Measurements from ENCODE around the gene RSRC1. TPM values are rescaled to one million over a fixed set of nuclear protein-coding genes. Genes with fewer than 3 reads are reported as not detected.

RSRC1 gene
- total RNA-seq, 1 experiment from 2014 or later, result 60.3 TPM

GRCh38 chr3:158532099-158532734 is 422.3 kb downstream of the RSRC1 start:
- Histone ChIP-seq H2AFZ (no peak overlapping the region), H3K4me3 (no peak overlapping the region), H3K36me3 (ENCODE audit: low read depth) (no peaks in the 10 kb centered on the region), H3F3A (ENCODE audit: insufficient read depth, low read depth) (no peaks in the 10 kb centered on the region), H3K9me3 (ENCODE audit: insufficient read depth, low read depth) (no peaks in the 10 kb centered on the region), H3K27me3 (ENCODE audit: insufficient read depth, low read depth) (no peaks in the 10 kb centered on the region), H3K79me2 (ENCODE audit: low read depth) (no peaks in the 10 kb centered on the region), H3K27ac (no peak overlapping the region), H3K9me2 (ENCODE audit: insufficient read depth) (no peaks in the 10 kb centered on the region), H4K20me1 (ENCODE audit: insufficient read depth) (0 out of 2 replicates have a peak, but pooled peaks cover 4% of the 10 kb centered on the region), H3K4me2 (no peak overlapping the region), H3K4me1 (replicated peaks; ENCODE audit: insufficient read depth) (no peaks in the 10 kb centered on the region)
- TF ChIP-seq CTCF (conservative IDR thresholded peaks at IDR 0.05), result peak; percentile 85
- TF ChIP-seq EZH2 (IDR thresholded peaks at IDR 0.05; ENCODE audit: low read depth), result no peak
- no TSS peak for BruUV-seq (replicated peaks)
- POLR2A ChIA-PET (ENCODE audit: unreplicated experiment), result no interaction called here
- CTCF ChIA-PET, result interaction anchor here (1.0 kb wide), 3 partner anchors 926 to 999 kb away, joined by 3 to 7 read pairs (median 4); no protein-coding TSS in a partner anchor
- peak; percentile 14 to 36 for DNase-seq
- intact Hi-C loops (cut with micrococcal nuclease; ENCODE audit: unreplicated experiment), result loop anchor here (1.0 to 10.0 kb wide), 8 partner anchors 427 to 1357 kb away; partner anchors contain the start of gene SHOX2

GRCh38 chr3:158535918-158536317 is 426.0 kb downstream of the RSRC1 start:
- Histone ChIP-seq H3K36me3 (ENCODE audit: low read depth) (no peaks in the 10 kb centered on the region), H3K9me2 (ENCODE audit: insufficient read depth) (no peaks in the 10 kb centered on the region), H3K4me3 (no peak overlapping the region), H2AFZ (no peak overlapping the region), H4K20me1 (ENCODE audit: insufficient read depth) (0 out of 2 replicates have a peak, but pooled peaks cover 4% of the 10 kb centered on the region), H3K27me3 (ENCODE audit: insufficient read depth, low read depth) (no peaks in the 10 kb centered on the region), H3F3A (ENCODE audit: insufficient read depth, low read depth) (no peaks in the 10 kb centered on the region), H3K27ac (no peak overlapping the region), H3K4me1 (replicated peaks; ENCODE audit: insufficient read depth) (no peaks in the 10 kb centered on the region), H3K4me2 (no peak overlapping the region), H3K79me2 (ENCODE audit: low read depth) (no peaks in the 10 kb centered on the region), H3K9me3 (ENCODE audit: insufficient read depth, low read depth) (no peaks in the 10 kb centered on the region)
- intact Hi-C loops (cut with micrococcal nuclease; ENCODE audit: unreplicated experiment), result loop anchor here (5.0 to 10.0 kb wide), 5 partner anchors 106 to 1361 kb away; partner anchors contain the start of genes GFM1 and SHOX2
- CTCF ChIA-PET, result no interaction called here
- TF ChIP-seq CTCF (conservative IDR thresholded peaks at IDR 0.05), result no peak
- TF ChIP-seq EZH2 (IDR thresholded peaks at IDR 0.05; ENCODE audit: low read depth), result no peak
- no peak for DNase-seq
- POLR2A ChIA-PET (ENCODE audit: unreplicated experiment), result no interaction called here
- BruUV-seq (replicated peaks), result no TSS peak

- TF ChIP-seq EZH2 (IDR thresholded peaks at IDR 0.05; ENCODE audit: low read depth), result no peak
- TF ChIP-seq CTCF (conservative IDR thresholded peaks at IDR 0.05), result peak; percentile 78
- no TSS peak for BruUV-seq (replicated peaks)
- H3K4me2 ChIP-seq, result no peak overlapping the region
- no peaks in the 10 kb centered on the region for H3K79me2 ChIP-seq (ENCODE audit: low read depth)
- H3K27me3 ChIP-seq (ENCODE audit: insufficient read depth, low read depth), result no peaks in the 10 kb centered on the region
- no peaks in the 10 kb centered on the region for H3F3A ChIP-seq (ENCODE audit: insufficient read depth, low read depth)
- H3K27ac ChIP-seq, result no peak overlapping the region
- H4K20me1 ChIP-seq (ENCODE audit: insufficient read depth), result no peaks in the 10 kb centered on the region
- H3K36me3 ChIP-seq (ENCODE audit: low read depth), result no peaks in the 10 kb centered on the region
- peak overlapping the region; percentile 59 for H2AFZ ChIP-seq
- no peak overlapping the region for H3K4me3 ChIP-seq
- ChIA-PET POLR2A (ENCODE audit: unreplicated experiment) (interaction anchor here (0.6 kb wide), 1 partner anchor 263 kb away, joined by 9 read pairs; no protein-coding TSS in a partner anchor), CTCF (interaction anchor here (0.5 to 1.5 kb wide), 4 partner anchors 188 to 1010 kb away, joined by 3 to 9 read pairs (median 5); no protein-coding TSS in a partner anchor)
- no peaks in the 10 kb centered on the region for H3K9me2 ChIP-seq (ENCODE audit: insufficient read depth)
- H3K4me1 ChIP-seq (replicated peaks; ENCODE audit: insufficient read depth), result no peaks in the 10 kb centered on the region
- no peaks in the 10 kb centered on the region for H3K9me3 ChIP-seq (ENCODE audit: insufficient read depth, low read depth)
- intact Hi-C loops (cut with micrococcal nuclease; ENCODE audit: unreplicated experiment), result loop anchor here (1.0 to 10.0 kb wide), 6 partner anchors 103 to 1365 kb away; partner anchors contain the start of genes GFM1 and SHOX2
- DNase-seq, result peak in 1 of 2 experiments; percentile 12
These were observed 429.6 kb downstream of the RSRC1 start for GRCh38 chr3:158539414-158540014.

Data from PC-9 (cell line).